ENCODE data around the gene NOS1AP.

- TF ChIP-seq CTCF (IDR thresholded peaks at IDR 0.05; ENCODE audit: extremely low read depth in 1 of 2, insufficient read depth in 1 of 2, low read depth in 1 of 2, low read length in 2 of 2) (no peak), MAX (IDR thresholded peaks at IDR 0.05; ENCODE audit: insufficient read depth, insufficient read length) (no peak), POLR2AphosphoS5 (IDR thresholded peaks at IDR 0.05; ENCODE audit: insufficient read depth, low read depth, low read length) (no peak), EZH2 (IDR thresholded peaks at IDR 0.05; ENCODE audit: borderline replicate concordance, low read depth, low read length, severe bottlenecking) (no peak), POLR2A (IDR thresholded peaks at IDR 0.05; ENCODE audit: low read depth, low read length) (no peak), JUN (IDR thresholded peaks at IDR 0.05; ENCODE audit: borderline replicate concordance, insufficient read depth, insufficient read length, low read depth) (no peak), MYC (IDR thresholded peaks at IDR 0.05; ENCODE audit: low read depth, low read length) (no peak), GATA2 (IDR thresholded peaks at IDR 0.05; ENCODE audit: insufficient read depth, insufficient read length, low read depth, low read length) (no peak), FOS (IDR thresholded peaks at IDR 0.05; ENCODE audit: borderline replicate concordance, insufficient read depth, low read length) (no peak)
These were observed 1.2 kb upstream of the NOS1AP start for GRCh38 chr1:162068301-162068700.
